GM23338 (cell line): ENCODE data around the gene LRRIQ4. TPM values are rescaled to one million over a fixed set of nuclear protein-coding genes. Genes with fewer than 3 reads are reported as not detected.
A peak's percentile ranks its signal among the peaks of the same experiment; 100 is the strongest.

Experiments
- ATAC-seq: fragments of 200-7000 bp; cut with Tn5 transposase; 3 replicates; pipeline ENCODE4 v1.9.1; 2020
- DNase-seq: peaks from one replicate; pipeline ENCODE4 v3.0.0-alpha.2; 2015; ENCODE audit warnings: low spot score
- H2AFZ ChIP-seq: fragments of 200-600 bp; sonication (generic); 2 replicates; pipeline ENCODE4 v1.8.0; 2016; ENCODE audit warnings: antibody characterized with exemption, mild to moderate bottlenecking, moderate library complexity
- H3F3A ChIP-seq: fragments of 200-600 bp; sonication (generic); replicated peaks from 2 replicates; pipeline ENCODE4 v1.8.0; 2017; ENCODE audit warnings: antibody characterized with exemption, mixed run types, low read depth
- H3K27ac ChIP-seq: fragments of 200-600 bp; sonication (generic); 2 replicates; pipeline ENCODE4 v1.6.1; 2016; ENCODE audit warnings: low read depth
- H3K27me3 ChIP-seq: fragments of 200-600 bp; sonication (generic); 2 replicates; pipeline ENCODE4 v1.8.0; 2016; ENCODE audit warnings: mild to moderate bottlenecking, mixed run types, moderate library complexity; ENCODE audit not compliant: insufficient read depth
- H3K36me3 ChIP-seq: fragments of 200-600 bp; sonication (generic); 2 replicates; pipeline ENCODE4 v1.8.0; 2016; ENCODE audit warnings: mild to moderate bottlenecking; ENCODE audit not compliant: insufficient read depth
- H3K4me1 ChIP-seq: fragments of 200-600 bp; sonication (generic); 2 replicates; pipeline ENCODE4 v1.8.0; 2016; ENCODE audit warnings: mild to moderate bottlenecking, moderate library complexity; ENCODE audit not compliant: insufficient read depth
- H3K4me2 ChIP-seq: fragments of 200-600 bp; sonication (generic); 2 replicates; pipeline ENCODE4 v1.7.1; 2017; ENCODE audit warnings: mixed run types
- H3K4me3 ChIP-seq: fragments of 200-600 bp; sonication (generic); 2 replicates; pipeline ENCODE4 v1.6.1; 2016; ENCODE audit warnings: mixed run types
- H3K79me2 ChIP-seq: fragments of 200-600 bp; sonication (generic); replicated peaks from 2 replicates; pipeline ENCODE4 v1.8.0; 2017; ENCODE audit warnings: mild to moderate bottlenecking; ENCODE audit not compliant: insufficient read depth
- H3K9me2 ChIP-seq: fragments of 200-600 bp; sonication (generic); 2 replicates; pipeline ENCODE4 v1.8.0; 2017; ENCODE audit not compliant: insufficient read depth
- H4K20me1 ChIP-seq: fragments of 200-600 bp; sonication (generic); replicated peaks from 2 replicates; pipeline ENCODE4 v1.8.0; 2017; ENCODE audit warnings: mild to moderate bottlenecking; ENCODE audit not compliant: insufficient read depth
- H3K27ac Mint-ChIP-seq: 2 replicates; pipeline ENCODE4 v1.8.0; 2020; ENCODE audit warnings: inconsistent platforms, mild to moderate bottlenecking, moderate library complexity, mixed read lengths
- H3K27me3 Mint-ChIP-seq: 3 replicates; pipeline ENCODE4 v1.8.0; 2022; ENCODE audit warnings: low read depth, mild to moderate bottlenecking, moderate library complexity, mixed read lengths, inconsistent platforms; ENCODE audit not compliant: insufficient read depth, poor library complexity
- H3K36me3 Mint-ChIP-seq: 3 replicates; pipeline ENCODE4 v1.8.0; 2021; ENCODE audit warnings: low read depth, mild to moderate bottlenecking, inconsistent platforms, moderate library complexity, mixed read lengths
- H3K4me1 Mint-ChIP-seq: 3 replicates; pipeline ENCODE4 v1.8.0; 2020; ENCODE audit warnings: mild to moderate bottlenecking, inconsistent platforms, mixed read lengths
- H3K4me3 Mint-ChIP-seq: 3 replicates; pipeline ENCODE4 v1.8.0; 2021; ENCODE audit warnings: moderate library complexity, mild to moderate bottlenecking, inconsistent platforms, mixed read lengths
- H3K9me3 Mint-ChIP-seq: 3 replicates; pipeline ENCODE4 v1.8.0; 2020; ENCODE audit warnings: moderate library complexity, mild to moderate bottlenecking, inconsistent platforms, mixed read lengths
- CREB1 ChIP-seq: fragments of 250-450 bp; sonication (Bioruptor Pico); IDR thresholded peaks from 2 replicates; pipeline ENCODE4 v1.5.0; 2020; ENCODE audit warnings: low read depth, mild to moderate bottlenecking, moderate library complexity
- EZH2 ChIP-seq: fragments of 200-600 bp; sonication (generic); IDR thresholded peaks from one replicate; pipeline ENCODE4 v1.8.0; 2017; ENCODE audit warnings: antibody characterized with exemption, mild to moderate bottlenecking, low read depth; ENCODE audit not compliant: unreplicated experiment
- JUNB ChIP-seq: IDR thresholded peaks from one replicate; pipeline ENCODE4 v1.6.1; 2016; ENCODE audit warnings: antibody characterized with exemption; ENCODE audit not compliant: unreplicated experiment
- POLR2AphosphoS5 ChIP-seq: IDR thresholded peaks from 2 replicates; pipeline ENCODE4 v1.6.1; 2016; ENCODE audit warnings: antibody characterized with exemption, low read depth
- REST ChIP-seq: IDR thresholded peaks from one replicate; pipeline ENCODE4 v1.6.1; 2018; ENCODE audit warnings: antibody characterized with exemption; ENCODE audit not compliant: unreplicated experiment
- ZNF462 ChIP-seq: fragments of 250-450 bp; sonication (Bioruptor Pico); IDR thresholded peaks from 2 replicates; pipeline ENCODE4 v1.5.0; 2020; ENCODE audit warnings: mild to moderate bottlenecking, moderate library complexity
- polyA plus RNA-seq: library from polyadenylated mRNA; unstranded; fragments of >200 nt; fragmentation: Nextera tagmentation; extraction: Ambion mirVana; gene quantifications from 2 replicates; pipeline ENCODE4 v1.2.1, GENCODE V29; 2016
- total RNA-seq: library from RNA; depleted of rRNA; stranded (reverse); fragments of >200 nt; shearing (Covaris generic); gene quantifications from 2 replicates; pipeline ENCODE4 v1.2.3, GENCODE V29; 2014
- TF ChIP-seq, protein P1 (sequence below), 2 experiments: fragments of 200-600 bp in 1 of 2; sonication (generic) in 1 of 2; conservative IDR thresholded peaks; 2 replicates each; pipeline versions ENCODE4 v1.5.1 to v1.6.1; 2016 to 2017; ENCODE audit warnings: antibody characterized with exemption in 2 of 2, low read depth in 2 of 2, mild to moderate bottlenecking in 2 of 2, moderate library complexity in 1 of 2
- TF ChIP-seq, protein P2 (sequence below): IDR thresholded peaks from 2 replicates; pipeline ENCODE4 v1.6.1; 2016; ENCODE audit warnings: antibody characterized with exemption

The LRRIQ4 gene
- total and polyA plus RNA-seq, 2 experiments from 2014 or later = 0.29 TPM; not detected in 1

DNA sequence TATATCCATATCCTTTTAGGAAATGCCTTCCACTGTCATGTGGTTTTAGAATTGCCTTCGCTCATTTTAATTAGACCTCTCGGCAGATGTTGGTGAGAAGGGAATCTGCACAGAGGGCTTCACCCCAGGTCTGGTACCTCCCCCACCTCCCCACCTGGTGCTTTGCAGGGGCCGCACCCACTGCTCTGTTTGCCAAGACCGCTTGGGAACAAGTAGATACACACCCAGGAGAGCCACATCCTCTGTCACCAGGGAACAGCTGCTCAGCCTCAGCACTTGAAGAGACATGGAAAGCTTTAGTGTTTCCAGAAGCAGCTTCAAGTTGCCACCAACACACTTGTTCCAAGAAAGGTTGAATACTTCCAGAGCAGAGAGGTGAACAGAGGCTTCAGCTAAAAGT is 35.2 kb downstream of the LRRIQ4 start:
- ATAC-seq (peak; percentile 28; the same call in 1 of the 3 replicates), DNase-seq (no peak)
- no peaks in the 10 kb centered on the region for H3K27me3 ChIP-seq
- H3K9me3 Mint-ChIP-seq = no peaks in the 10 kb centered on the region; the same call in 2 of the 3 replicates
- H3K4me2 ChIP-seq = no peak overlapping the region
- TF ChIP-seq JUNB (no peak), CREB1 (CRISPR knock-in tag) (no peak), REST (no peak), EZH2 (no peak), ZNF462 (CRISPR knock-in tag) (no peak), POLR2AphosphoS5 (no peak)
- TF ChIP-seq, protein P1, sequence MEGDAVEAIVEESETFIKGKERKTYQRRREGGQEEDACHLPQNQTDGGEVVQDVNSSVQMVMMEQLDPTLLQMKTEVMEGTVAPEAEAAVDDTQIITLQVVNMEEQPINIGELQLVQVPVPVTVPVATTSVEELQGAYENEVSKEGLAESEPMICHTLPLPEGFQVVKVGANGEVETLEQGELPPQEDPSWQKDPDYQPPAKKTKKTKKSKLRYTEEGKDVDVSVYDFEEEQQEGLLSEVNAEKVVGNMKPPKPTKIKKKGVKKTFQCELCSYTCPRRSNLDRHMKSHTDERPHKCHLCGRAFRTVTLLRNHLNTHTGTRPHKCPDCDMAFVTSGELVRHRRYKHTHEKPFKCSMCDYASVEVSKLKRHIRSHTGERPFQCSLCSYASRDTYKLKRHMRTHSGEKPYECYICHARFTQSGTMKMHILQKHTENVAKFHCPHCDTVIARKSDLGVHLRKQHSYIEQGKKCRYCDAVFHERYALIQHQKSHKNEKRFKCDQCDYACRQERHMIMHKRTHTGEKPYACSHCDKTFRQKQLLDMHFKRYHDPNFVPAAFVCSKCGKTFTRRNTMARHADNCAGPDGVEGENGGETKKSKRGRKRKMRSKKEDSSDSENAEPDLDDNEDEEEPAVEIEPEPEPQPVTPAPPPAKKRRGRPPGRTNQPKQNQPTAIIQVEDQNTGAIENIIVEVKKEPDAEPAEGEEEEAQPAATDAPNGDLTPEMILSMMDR (conservative IDR thresholded peaks at IDR 0.05; ENCODE audit: low read depth in 2 of 2) = no peak
- TF ChIP-seq, protein P2, sequence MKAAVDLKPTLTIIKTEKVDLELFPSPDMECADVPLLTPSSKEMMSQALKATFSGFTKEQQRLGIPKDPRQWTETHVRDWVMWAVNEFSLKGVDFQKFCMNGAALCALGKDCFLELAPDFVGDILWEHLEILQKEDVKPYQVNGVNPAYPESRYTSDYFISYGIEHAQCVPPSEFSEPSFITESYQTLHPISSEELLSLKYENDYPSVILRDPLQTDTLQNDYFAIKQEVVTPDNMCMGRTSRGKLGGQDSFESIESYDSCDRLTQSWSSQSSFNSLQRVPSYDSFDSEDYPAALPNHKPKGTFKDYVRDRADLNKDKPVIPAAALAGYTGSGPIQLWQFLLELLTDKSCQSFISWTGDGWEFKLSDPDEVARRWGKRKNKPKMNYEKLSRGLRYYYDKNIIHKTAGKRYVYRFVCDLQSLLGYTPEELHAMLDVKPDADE = no peak
- no peak overlapping the region for H3K4me3 Mint-ChIP-seq
- no peaks in the 10 kb centered on the region for H3K9me2 ChIP-seq
- no peaks in the 10 kb centered on the region for H3K4me1 ChIP-seq
- no peaks in the 10 kb centered on the region for H3K79me2 ChIP-seq
- H3K4me3 ChIP-seq = no peak overlapping the region
- peak overlapping the region; percentile 88 for H2AFZ ChIP-seq
- H3K27me3 Mint-ChIP-seq = peaks cover 1% of the 10 kb centered on the region
- no peaks in the 10 kb centered on the region for H3K36me3 Mint-ChIP-seq
- H3F3A ChIP-seq = no peaks in the 10 kb centered on the region
- H3K27ac Mint-ChIP-seq = no peak overlapping the region
- no peaks in the 10 kb centered on the region; the same call in 2 of the 3 replicates for H3K4me1 Mint-ChIP-seq
- H3K27ac ChIP-seq = no peak overlapping the region
- no peaks in the 10 kb centered on the region for H3K36me3 ChIP-seq
- no peaks in the 10 kb centered on the region for H4K20me1 ChIP-seq
